GM23338 (cell line): ENCODE results near the gene C11orf54.

Source experiments
- CREB1 ChIP-seq: fragments of 250-450 bp; sonication (Bioruptor Pico); IDR thresholded peaks from 2 replicates; pipeline ENCODE4 v1.5.0; 2020; ENCODE audit warnings: low read depth, mild to moderate bottlenecking, moderate library complexity
- EZH2 ChIP-seq: fragments of 200-600 bp; sonication (generic); IDR thresholded peaks from one replicate; pipeline ENCODE4 v1.8.0; 2017; ENCODE audit warnings: antibody characterized with exemption, mild to moderate bottlenecking, low read depth; ENCODE audit not compliant: unreplicated experiment
- EZH2phosphoT487 ChIP-seq: fragments of 200-600 bp; sonication (generic); IDR thresholded peaks from one replicate; pipeline ENCODE4 v1.8.1; 2018; ENCODE audit warnings: antibody characterized with exemption; ENCODE audit not compliant: unreplicated experiment
- JUNB ChIP-seq: IDR thresholded peaks from one replicate; pipeline ENCODE4 v1.6.1; 2016; ENCODE audit warnings: antibody characterized with exemption; ENCODE audit not compliant: unreplicated experiment
- NANOG ChIP-seq: IDR thresholded peaks from 2 replicates; pipeline ENCODE4 v1.6.1; 2016; ENCODE audit warnings: antibody characterized with exemption, borderline replicate concordance
- POLR2AphosphoS5 ChIP-seq: IDR thresholded peaks from 2 replicates; pipeline ENCODE4 v1.6.1; 2016; ENCODE audit warnings: antibody characterized with exemption, low read depth
- ZNF331 ChIP-seq: fragments of 250-450 bp; sonication (Bioruptor Pico); IDR thresholded peaks from 2 replicates; pipeline ENCODE4 v1.5.0; 2020; ENCODE audit warnings: low read depth, mild to moderate bottlenecking, moderate library complexity
- ZNF462 ChIP-seq: fragments of 250-450 bp; sonication (Bioruptor Pico); IDR thresholded peaks from 2 replicates; pipeline ENCODE4 v1.5.0; 2020; ENCODE audit warnings: mild to moderate bottlenecking, moderate library complexity
- TF ChIP-seq, protein P1 (sequence below), 2 experiments: fragments of 200-600 bp in 1 of 2; sonication (generic) in 1 of 2; conservative IDR thresholded peaks; 2 replicates each; pipeline versions ENCODE4 v1.5.1 to v1.6.1; 2016 to 2017; ENCODE audit warnings: antibody characterized with exemption in 2 of 2, low read depth in 2 of 2, mild to moderate bottlenecking in 2 of 2, moderate library complexity in 1 of 2
- TF ChIP-seq, protein P2 (sequence below): IDR thresholded peaks from one replicate; pipeline ENCODE4 v1.6.1; 2018; ENCODE audit warnings: antibody characterized with exemption; ENCODE audit not compliant: unreplicated experiment
- TF ChIP-seq, protein P3 (sequence below): IDR thresholded peaks from 2 replicates; pipeline ENCODE4 v1.6.1; 2016; ENCODE audit warnings: antibody characterized with exemption

DNA sequence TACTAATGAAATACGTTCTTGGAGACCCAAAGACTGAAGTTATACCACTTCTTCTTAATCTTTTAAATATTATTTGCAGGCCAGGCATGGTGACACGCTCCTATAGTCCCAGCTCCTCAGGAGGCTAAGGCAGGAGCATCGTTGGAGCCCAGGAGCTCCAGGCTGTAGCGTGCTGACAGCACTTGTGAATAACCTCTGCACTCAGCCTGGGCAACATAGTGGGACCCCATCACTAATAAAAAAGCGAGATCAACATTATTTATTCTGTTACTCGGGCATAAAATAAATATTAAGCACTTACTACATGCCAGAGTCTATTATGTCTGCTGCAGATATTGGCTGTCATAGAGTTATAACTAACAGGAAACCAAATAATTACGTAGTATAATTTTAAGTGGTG is 41.9 kb downstream of the C11orf54 start:
- TF ChIP-seq EZH2phosphoT487 = no peak
- TF ChIP-seq, protein P1, sequence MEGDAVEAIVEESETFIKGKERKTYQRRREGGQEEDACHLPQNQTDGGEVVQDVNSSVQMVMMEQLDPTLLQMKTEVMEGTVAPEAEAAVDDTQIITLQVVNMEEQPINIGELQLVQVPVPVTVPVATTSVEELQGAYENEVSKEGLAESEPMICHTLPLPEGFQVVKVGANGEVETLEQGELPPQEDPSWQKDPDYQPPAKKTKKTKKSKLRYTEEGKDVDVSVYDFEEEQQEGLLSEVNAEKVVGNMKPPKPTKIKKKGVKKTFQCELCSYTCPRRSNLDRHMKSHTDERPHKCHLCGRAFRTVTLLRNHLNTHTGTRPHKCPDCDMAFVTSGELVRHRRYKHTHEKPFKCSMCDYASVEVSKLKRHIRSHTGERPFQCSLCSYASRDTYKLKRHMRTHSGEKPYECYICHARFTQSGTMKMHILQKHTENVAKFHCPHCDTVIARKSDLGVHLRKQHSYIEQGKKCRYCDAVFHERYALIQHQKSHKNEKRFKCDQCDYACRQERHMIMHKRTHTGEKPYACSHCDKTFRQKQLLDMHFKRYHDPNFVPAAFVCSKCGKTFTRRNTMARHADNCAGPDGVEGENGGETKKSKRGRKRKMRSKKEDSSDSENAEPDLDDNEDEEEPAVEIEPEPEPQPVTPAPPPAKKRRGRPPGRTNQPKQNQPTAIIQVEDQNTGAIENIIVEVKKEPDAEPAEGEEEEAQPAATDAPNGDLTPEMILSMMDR (conservative IDR thresholded peaks at IDR 0.05; ENCODE audit: low read depth in 2 of 2) = no peak
- TF ChIP-seq, protein P2, sequence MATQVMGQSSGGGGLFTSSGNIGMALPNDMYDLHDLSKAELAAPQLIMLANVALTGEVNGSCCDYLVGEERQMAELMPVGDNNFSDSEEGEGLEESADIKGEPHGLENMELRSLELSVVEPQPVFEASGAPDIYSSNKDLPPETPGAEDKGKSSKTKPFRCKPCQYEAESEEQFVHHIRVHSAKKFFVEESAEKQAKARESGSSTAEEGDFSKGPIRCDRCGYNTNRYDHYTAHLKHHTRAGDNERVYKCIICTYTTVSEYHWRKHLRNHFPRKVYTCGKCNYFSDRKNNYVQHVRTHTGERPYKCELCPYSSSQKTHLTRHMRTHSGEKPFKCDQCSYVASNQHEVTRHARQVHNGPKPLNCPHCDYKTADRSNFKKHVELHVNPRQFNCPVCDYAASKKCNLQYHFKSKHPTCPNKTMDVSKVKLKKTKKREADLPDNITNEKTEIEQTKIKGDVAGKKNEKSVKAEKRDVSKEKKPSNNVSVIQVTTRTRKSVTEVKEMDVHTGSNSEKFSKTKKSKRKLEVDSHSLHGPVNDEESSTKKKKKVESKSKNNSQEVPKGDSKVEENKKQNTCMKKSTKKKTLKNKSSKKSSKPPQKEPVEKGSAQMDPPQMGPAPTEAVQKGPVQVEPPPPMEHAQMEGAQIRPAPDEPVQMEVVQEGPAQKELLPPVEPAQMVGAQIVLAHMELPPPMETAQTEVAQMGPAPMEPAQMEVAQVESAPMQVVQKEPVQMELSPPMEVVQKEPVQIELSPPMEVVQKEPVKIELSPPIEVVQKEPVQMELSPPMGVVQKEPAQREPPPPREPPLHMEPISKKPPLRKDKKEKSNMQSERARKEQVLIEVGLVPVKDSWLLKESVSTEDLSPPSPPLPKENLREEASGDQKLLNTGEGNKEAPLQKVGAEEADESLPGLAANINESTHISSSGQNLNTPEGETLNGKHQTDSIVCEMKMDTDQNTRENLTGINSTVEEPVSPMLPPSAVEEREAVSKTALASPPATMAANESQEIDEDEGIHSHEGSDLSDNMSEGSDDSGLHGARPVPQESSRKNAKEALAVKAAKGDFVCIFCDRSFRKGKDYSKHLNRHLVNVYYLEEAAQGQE = no peak
- TF ChIP-seq NANOG = no peak
- TF ChIP-seq EZH2 = no peak
- TF ChIP-seq POLR2AphosphoS5 = no peak
- no peak for TF ChIP-seq ZNF462 (CRISPR knock-in tag)
- no peak for TF ChIP-seq JUNB
- TF ChIP-seq, protein P3, sequence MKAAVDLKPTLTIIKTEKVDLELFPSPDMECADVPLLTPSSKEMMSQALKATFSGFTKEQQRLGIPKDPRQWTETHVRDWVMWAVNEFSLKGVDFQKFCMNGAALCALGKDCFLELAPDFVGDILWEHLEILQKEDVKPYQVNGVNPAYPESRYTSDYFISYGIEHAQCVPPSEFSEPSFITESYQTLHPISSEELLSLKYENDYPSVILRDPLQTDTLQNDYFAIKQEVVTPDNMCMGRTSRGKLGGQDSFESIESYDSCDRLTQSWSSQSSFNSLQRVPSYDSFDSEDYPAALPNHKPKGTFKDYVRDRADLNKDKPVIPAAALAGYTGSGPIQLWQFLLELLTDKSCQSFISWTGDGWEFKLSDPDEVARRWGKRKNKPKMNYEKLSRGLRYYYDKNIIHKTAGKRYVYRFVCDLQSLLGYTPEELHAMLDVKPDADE = no peak
- TF ChIP-seq CREB1 = no peak
- TF ChIP-seq ZNF331 = no peak
